T-helper 2 cell (primary cell): ENCODE data around the gene NT5DC2.

ENCODE experiments used
- DNase-seq, 5 experiments: peaks; one replicate each; pipeline versions ENCODE4 v3.0.0 to v3.0.0-alpha.2; 2012 to 2022

NT5DC2 gene

DNA sequence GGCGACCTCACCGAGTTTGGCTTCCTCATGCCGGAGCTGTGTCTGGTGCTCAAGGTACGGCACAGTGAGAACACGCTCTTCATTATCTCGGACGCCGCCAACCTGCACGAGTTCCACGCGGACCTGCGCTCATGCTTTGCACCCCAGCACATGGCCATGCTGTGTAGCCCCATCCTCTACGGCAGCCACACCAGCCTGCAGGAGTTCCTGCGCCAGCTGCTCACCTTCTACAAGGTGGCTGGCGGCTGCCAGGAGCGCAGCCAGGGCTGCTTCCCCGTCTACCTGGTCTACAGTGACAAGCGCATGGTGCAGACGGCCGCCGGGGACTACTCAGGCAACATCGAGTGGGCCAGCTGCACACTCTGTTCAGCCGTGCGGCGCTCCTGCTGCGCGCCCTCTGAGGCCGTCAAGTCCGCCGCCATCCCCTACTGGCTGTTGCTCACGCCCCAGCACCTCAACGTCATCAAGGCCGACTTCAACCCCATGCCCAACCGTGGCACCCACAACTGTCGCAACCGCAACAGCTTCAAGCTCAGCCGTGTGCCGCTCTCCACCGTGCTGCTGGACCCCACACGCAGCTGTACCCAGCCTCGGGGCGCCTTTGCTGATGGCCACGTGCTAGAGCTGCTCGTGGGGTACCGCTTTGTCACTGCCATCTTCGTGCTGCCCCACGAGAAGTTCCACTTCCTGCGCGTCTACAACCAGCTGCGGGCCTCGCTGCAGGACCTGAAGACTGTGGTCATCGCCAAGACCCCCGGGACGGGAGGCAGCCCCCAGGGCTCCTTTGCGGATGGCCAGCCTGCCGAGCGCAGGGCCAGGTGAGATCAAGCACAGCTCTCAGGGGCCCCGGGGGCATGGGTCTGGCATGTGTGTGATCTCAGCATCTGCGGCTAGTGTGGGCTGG is 45.6 kb downstream of the NT5DC2 start:
- DNase-seq: no peak

GRCh38 chr3:52487050-52487787 is 46.4 kb downstream of the NT5DC2 start:
- DNase-seq: no peak

DNA sequence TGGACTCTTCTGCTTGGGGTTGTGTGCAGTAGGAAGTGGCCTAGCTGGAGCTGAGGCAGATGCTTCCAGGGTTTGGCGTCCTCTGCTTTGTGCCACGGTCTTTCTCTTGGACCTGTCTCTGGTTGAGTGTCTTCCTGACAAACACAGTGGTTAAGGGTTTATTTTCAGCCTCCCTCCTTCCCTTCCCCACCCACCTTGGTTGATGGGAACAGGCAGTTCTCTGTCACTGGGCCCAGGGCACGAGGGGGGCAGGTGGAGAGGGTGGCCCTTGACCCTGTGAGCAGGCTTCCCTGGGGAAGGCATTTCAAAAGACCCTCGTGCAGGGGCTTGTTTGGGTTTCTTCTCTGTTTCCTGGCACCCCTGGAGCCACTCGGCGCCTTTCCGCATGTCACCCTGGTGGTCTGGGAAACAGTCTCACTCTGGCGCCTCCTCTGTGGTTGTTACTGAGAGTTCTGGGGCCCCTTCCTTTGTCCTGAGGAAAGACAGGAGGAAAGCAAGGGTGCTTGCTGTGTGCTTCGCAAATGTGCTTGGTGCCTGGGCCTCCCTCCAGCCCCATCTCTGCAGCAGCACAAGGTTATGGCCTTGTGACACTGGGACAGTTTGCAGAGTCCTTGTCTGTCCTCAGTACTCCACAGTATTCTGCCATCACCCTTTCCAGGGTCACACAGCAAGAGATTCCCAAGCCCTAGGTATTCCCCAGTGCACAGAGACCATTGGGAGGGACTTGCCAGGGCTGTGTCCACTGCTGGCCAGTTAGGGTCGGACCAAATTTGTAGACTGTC is 48.8 kb downstream of the NT5DC2 start:
- no peak for DNase-seq

DNA sequence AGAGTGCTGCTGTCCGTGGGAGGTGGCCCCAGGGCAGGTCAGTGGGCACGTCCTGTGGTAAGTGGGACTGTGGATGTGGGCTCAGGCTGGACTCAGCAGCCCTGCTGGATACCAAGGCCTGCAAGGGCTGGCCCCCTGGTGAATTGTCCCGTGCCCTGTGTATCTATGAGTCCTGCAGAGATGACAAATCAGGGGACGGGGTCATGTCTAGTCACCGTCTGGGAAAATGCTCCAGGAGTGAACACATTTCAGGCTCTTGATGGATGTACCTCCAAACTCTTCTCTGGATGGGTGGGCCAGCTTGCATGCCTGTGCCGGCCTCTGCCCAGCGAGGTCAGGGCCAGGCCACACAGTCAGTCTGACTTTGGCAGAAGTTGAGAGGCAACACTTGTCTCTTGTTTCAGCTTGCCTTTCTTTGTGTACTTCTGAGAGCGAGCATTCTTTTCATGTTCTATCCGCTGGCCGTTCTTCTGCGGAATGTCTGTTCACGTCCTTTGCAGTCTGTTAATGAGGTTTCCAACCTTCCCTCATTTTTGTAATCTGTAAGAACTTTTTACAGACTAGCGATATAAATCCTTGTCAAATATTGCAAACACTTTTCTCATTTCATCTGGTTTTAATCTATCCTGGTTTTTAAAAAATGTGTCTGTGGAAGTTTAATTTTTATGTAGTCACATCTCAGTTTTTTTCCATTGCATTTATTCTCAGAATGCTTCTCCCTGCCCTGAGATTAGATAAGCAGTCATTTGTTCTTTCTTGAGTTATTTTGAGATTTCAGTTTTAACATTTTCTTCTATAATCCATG is 49.9 kb downstream of the NT5DC2 start:
- no peak for DNase-seq

DNA sequence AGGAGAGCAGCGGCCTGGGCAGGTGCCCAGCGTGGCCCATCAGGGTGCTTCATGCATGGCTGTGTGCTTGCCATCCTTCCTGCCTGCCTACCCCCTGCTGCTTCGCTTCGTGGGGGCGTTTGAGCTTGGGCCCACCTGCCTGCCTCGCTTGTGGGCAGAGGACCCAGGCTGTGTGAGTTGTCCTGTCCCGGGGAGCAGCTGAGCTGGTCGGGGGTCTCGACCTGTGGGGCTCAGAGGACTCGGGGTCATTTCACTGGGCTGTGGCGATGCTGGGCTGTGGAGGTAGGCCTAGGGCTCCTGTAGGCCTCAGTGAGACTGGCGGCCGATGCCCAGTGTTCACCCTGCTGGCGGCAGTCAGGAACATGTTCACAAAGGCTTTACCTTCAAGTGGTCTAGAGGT is 50.6 kb downstream of the NT5DC2 start:
- DNase-seq: no peak

- DNase-seq: peak in 1 of 5 experiments; percentile 11
These were observed 51.7 kb downstream of the NT5DC2 start for GRCh38 chr3:52481819-52482521.

DNA sequence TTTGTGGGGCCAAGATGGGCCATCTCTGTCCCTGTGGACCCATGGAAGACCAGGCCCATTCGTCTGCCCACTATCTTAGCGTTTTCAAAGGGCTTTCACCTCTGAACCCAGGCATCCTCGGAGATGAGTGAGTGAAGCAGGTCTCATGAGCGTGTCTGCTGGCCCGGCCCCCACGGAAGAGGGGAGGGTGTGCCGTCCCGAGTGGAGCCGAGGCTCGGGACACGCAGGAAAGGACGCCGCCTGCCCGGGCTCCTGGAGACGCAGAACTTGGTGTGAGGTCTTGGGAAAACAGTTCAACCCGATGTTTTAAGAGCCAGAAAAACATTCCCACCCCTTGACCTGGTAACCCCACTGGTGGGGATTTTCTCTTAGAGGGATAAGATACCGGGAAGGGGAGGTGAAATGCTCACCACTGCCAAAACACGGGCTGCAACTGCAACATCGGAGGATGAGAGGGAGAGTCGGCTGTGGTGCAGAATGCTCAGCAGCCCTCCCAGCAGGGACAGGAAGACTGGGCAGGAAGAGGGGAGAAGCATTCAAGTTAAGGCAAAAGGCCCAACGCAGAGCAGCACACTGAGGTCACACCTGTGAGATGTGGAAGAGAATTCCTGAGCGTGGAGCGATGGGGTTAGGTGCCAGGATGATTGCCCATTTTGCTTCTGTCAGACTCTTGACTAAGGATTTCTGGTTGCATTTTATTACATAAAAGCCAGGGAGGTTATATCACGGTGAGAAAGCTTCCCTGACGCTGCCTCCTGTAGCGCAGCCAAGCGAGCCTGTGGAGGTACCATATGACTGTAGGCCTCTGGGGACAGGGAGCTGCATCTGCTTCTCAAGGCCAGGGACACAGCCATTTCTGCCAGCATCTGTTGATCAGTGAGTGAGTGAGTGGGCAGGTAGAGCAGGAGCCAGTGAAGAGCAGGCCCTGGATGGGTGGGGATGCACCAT is 52.6 kb downstream of the NT5DC2 start:
- DNase-seq: no peak

GRCh38 chr3:52479877-52480575 is 53.6 kb downstream of the NT5DC2 start:
- DNase-seq: no peak

GRCh38 chr3:52479037-52479876 is 54.4 kb downstream of the NT5DC2 start:
- DNase-seq: no peak

- DNase-seq: no peak
These were observed 55.9 kb downstream of the NT5DC2 start for GRCh38 chr3:52477796-52478095.

GRCh38 chr3:52477076-52477795 is 56.4 kb downstream of the NT5DC2 start:
- DNase-seq: no peak
